ENCODE results near the gene AMDHD2. TPM values are rescaled to one million over a fixed set of nuclear protein-coding genes. Genes with fewer than 3 reads are reported as not detected.
"Not testable (repeated sequence)": the region's sequence is repeated elsewhere in the genome, so short reads cannot be mapped to it uniquely, and the experiment has no call there.

The AMDHD2 gene
- total and polyA plus RNA-seq, 2 of the 8 experiments (the other 6 are each of a cell fraction or from before 2014, with no cell fraction given), result 43.0 to 54.6 TPM

DNA sequence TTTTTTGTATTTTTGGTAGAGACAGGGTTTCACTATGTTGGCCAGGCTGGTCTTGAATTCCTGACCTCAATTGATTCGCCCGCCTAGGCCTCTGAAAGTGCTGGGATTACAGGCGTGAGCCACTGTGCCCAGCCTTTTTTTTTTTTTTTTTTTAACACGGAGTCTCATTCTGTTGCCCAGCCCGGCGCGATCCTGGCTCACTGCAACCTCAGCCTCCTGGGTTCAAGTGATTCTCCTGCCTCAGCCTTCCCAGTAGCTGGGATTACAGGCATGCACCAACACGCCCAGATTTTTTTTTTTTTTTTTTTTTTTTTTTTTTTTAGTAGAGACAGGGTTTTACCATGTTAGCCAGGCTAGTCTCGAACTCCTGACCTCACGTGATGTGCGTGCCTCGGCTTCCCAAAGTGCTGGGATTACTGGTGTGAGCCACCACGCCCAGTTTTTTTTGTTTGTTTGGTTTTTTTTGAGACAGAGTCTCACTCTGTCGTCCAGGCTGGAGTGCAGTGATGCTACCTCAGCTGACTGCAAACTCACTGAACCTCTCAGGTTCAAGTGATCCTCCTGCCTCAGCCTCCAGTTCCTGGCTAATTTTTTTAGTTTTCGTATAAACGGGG lies 13.1 kb downstream of the AMDHD2 start:
- not testable (repeated sequence) for H2BK120ac ChIP-seq (replicated peaks; ENCODE audit: low read depth, low read length); H3K27me3 ChIP-seq (replicated peaks in 1 of 4; ENCODE audit: control insufficient read depth in 3 of 4, extremely low read depth in 1 of 4, insufficient read depth in 3 of 4, low read length in 3 of 4); H3K79me1 ChIP-seq (ENCODE audit: low read depth, low read length); H4K5ac ChIP-seq (ENCODE audit: insufficient read length, low read depth, low read length); FAIRE-seq; H3K18ac ChIP-seq (ENCODE audit: extremely low read depth, low read length); H2AFZ ChIP-seq (ENCODE audit: low read length); H2BK20ac ChIP-seq (ENCODE audit: low read length); H3K23ac ChIP-seq (ENCODE audit: insufficient read length); H3K79me2 ChIP-seq (ENCODE audit: control insufficient read depth in 1 of 2, insufficient read depth in 2 of 2, low read length in 2 of 2); H3K4ac ChIP-seq (replicated peaks; ENCODE audit: insufficient read length, low read depth, low read length); H3K56ac ChIP-seq (replicated peaks; ENCODE audit: insufficient read length, low read depth, low read length); H3K14ac ChIP-seq (ENCODE audit: insufficient read length); H3K9me3 ChIP-seq (ENCODE audit: insufficient read depth in 2 of 2, low read depth in 1 of 2, low read length in 1 of 2); DNase-seq (ENCODE audit: low read depth in 1 of 2, low spot score in 2 of 2); H4K91ac ChIP-seq (replicated peaks; ENCODE audit: insufficient read length, low read length); H3K9ac ChIP-seq (replicated peaks in 1 of 4; ENCODE audit: extremely low read depth in 1 of 4, low read depth in 3 of 4, low read length in 3 of 4); H4K8ac ChIP-seq (ENCODE audit: extremely low read depth, insufficient read depth, low read length); H3K27ac ChIP-seq (ENCODE audit: low read depth, low read length); H2BK15ac ChIP-seq (ENCODE audit: low read length)
- ChIA-PET CTCF (ENCODE audit: partially characterized antibody) (interaction anchor here (0.6 to 1.7 kb wide), 3 partner anchors 13 to 550 kb away, joined by 3 to 4 read pairs (median 3); partner anchors contain the start of gene AMDHD2), POLR2A (ENCODE audit: partially characterized antibody) (interaction anchor here (0.9 to 5.6 kb wide), 10 partner anchors 11 to 325 kb away, joined by 3 to 108 read pairs (median 8); partner anchors contain the start of genes AMDHD2, ATP6V0C, ECI1 and NTN3)
- peaks cover 14% of the 10 kb centered on the region for H3K23me2 ChIP-seq (ENCODE audit: low read depth, low read length)
- 0 out of 2 replicates have a peak overlapping the region, but pooled peaks have one; percentile 39 for H2BK12ac ChIP-seq (ENCODE audit: low read depth, low read length)
- peaks cover 0 to 11% (median 7%) of the 10 kb centered on the region in 4 experiments; a peak in 4 of 7 replicates for H3K4me1 ChIP-seq (replicated peaks in 1 of 4; ENCODE audit: control insufficient read depth in 3 of 4, insufficient read depth in 4 of 4, low read length in 3 of 4)
- 77% methylated on average over 13 of the region's 16 CpGs; no CpG with 5 or more reads in 1 of the 2 experiments for WGBS, 2 experiments (ENCODE audit: extremely low coverage in 1 of 2, insufficient coverage in 1 of 2, insufficient read length in 1 of 2, insufficient replicate concordance in 2 of 2, low coverage in 1 of 2, low lambda C conversion rate in 2 of 2, missing lambda C conversion rate in 1 of 2)
- peaks cover 0 to 13% of the 10 kb centered on the region in 2 experiments for H4K20me1 ChIP-seq (replicated peaks in 1 of 2; ENCODE audit: control insufficient read depth in 1 of 2, insufficient read depth in 2 of 2, low read length in 2 of 2)
- 0 out of 2 replicates have a peak overlapping the region, but pooled peaks have one; percentile 91 for H2BK5ac ChIP-seq (ENCODE audit: low read depth, low read length)
- peak overlapping the region; percentile 63 to 76 (median 72); a peak in 7 of 8 replicates for H3K4me3 ChIP-seq (ENCODE audit: extremely low read depth in 1 of 4, insufficient read depth in 2 of 4, low read depth in 3 of 4, low read length in 4 of 4)
- H2AK5ac ChIP-seq (ENCODE audit: low read depth, low read length), result peak overlapping the region; percentile 65; the same call in 1 of the 2 replicates
- peaks cover under 1 to 12% (median 2%) of the 10 kb centered on the region in 4 experiments; a peak in 5 of 8 replicates for H3K36me3 ChIP-seq (ENCODE audit: control insufficient read depth in 2 of 4, insufficient read depth in 4 of 4, low read length in 3 of 4)
- peak overlapping the region; percentile 88 to 93 for H3K4me2 ChIP-seq (ENCODE audit: insufficient read depth in 1 of 2, low read depth in 2 of 2, low read length in 2 of 2)

Measured in H1 (cell line).